ENCODE data around the gene RLF.
A peak's percentile ranks its signal among the peaks of the same experiment; 100 is the strongest.

The RLF gene

DNA sequence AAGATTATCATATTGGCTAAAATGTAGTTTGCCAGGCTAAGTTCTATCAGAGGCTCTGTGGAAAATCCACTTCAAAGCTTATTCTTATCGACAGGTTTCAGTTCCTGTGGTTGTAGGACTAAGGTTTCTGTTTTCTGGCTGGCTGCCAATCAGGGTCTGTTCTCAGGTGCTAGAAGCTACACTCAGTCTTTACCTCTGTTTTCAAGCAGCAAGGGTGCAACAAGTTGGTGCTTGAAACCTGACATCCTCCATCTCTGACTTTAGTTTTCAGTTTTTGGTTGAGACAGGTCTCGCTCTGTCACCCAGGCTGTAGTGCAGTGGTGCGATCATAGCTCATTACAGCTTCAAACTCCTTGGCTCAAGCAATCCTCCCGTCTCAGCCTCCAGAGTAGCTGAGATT is 71.3 kb downstream of the RLF start:
- Mint-ChIP-seq H3K36me3 (ENCODE audit: insufficient read depth) (peaks cover 54% of the 10 kb centered on the region), H3K4me1 (ENCODE audit: low read depth in 2 of 2) (peaks cover 4 to 6% of the 10 kb centered on the region in 2 donors), H3K27me3 (no peaks in the 10 kb centered on the region), H3K4me3 (no peak overlapping the region), H3K27ac (no peak overlapping the region), H3K9me3 (no peaks in the 10 kb centered on the region)
- ATAC-seq (replicated peaks) (peak; percentile 53), DNase-seq (peak; percentile 16 to 22 (median 20))

DNA sequence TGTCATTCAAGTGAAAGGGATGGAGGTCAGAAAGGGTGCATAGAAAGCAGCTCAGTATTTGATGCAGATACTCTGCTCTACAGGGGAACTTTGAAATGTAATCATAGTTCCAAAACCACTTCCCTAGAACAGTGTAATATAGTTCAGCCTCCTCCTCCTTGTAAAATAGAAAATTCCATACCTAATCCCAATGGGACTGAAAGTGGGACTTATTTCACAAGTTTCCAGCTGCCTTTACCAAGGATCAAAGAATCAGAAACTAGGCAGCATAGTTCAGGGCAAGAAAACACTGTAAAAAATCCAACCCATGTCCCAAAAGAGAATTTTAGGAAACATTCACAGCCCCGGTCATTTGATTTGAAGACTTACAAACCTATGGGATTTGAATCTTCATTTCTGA is 78.4 kb downstream of the RLF start:
- no peak overlapping the region for H3K4me3 Mint-ChIP-seq
- ATAC-seq (replicated peaks) = no peak
- peaks cover 9 to 12% of the 10 kb centered on the region in 2 donors for H3K4me1 Mint-ChIP-seq (ENCODE audit: low read depth in 2 of 2)
- no peak for DNase-seq
- peaks cover 34% of the 10 kb centered on the region for H3K36me3 Mint-ChIP-seq (ENCODE audit: insufficient read depth)
- H3K27me3 Mint-ChIP-seq = no peaks in the 10 kb centered on the region
- H3K9me3 Mint-ChIP-seq = no peaks in the 10 kb centered on the region
- peak overlapping the region in 1 of 2 donors; percentile 12 for H3K27ac Mint-ChIP-seq

DNA sequence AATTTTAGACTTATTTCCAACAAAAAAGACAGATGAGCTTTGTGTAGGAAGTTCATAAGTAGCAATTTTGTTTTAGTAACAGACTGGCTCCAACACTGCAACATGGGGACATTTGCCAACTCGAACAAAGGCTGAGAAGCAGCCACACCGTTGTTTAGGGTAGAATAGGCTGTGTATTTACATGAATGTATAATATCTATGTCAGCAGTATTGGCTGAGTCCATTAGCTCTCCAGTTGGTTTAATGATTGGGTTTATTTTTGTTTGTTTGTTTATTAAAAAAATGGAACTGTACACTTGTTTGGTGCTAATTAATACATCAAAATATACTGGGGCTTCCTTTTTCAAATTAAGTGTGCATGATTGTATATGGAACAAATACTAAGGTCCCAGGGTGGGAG is 79.2 kb downstream of the RLF start:
- DNase-seq (no peak), ATAC-seq (replicated peaks) (no peak)
- Mint-ChIP-seq H3K36me3 (ENCODE audit: insufficient read depth) (peaks cover 29% of the 10 kb centered on the region), H3K27ac (peak overlapping the region in 1 of 2 donors; percentile 12), H3K9me3 (no peaks in the 10 kb centered on the region), H3K27me3 (peaks cover 0 to under 1% of the 10 kb centered on the region in 2 donors), H3K4me3 (no peak overlapping the region), H3K4me1 (ENCODE audit: low read depth in 2 of 2) (peaks cover 9 to 15% of the 10 kb centered on the region in 2 donors)

DNA sequence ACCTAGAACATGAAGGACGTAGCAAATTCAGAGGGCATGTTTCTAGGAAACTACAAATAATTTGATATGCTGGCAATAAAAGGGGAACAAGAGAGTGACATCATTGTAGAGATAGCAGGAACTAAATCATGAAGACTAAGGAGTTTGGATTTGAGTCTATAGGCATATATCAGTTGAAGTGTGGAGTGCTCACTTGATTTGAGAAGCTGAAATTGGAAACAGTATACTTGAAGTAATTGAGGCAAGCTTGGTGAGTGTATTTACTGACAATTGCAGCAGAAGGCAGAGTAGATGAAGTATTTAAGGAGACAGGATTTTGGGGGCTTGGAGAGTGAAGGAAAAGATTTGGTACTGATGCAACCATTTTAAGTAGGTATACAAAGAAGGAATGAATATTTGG is 80.2 kb downstream of the RLF start:
- H3K36me3 Mint-ChIP-seq (ENCODE audit: insufficient read depth) = peaks cover 20% of the 10 kb centered on the region
- DNase-seq (no peak), ATAC-seq (replicated peaks) (peak; percentile 3)
- H3K4me1 Mint-ChIP-seq (ENCODE audit: low read depth in 2 of 2) = peaks cover 9 to 15% of the 10 kb centered on the region in 2 donors
- H3K27me3 Mint-ChIP-seq = peaks cover 0 to 7% of the 10 kb centered on the region in 2 donors
- peak overlapping the region; percentile 1 to 30 for H3K4me3 Mint-ChIP-seq
- H3K9me3 Mint-ChIP-seq = no peaks in the 10 kb centered on the region
- peak overlapping the region; percentile 7 to 72 for H3K27ac Mint-ChIP-seq

DNA sequence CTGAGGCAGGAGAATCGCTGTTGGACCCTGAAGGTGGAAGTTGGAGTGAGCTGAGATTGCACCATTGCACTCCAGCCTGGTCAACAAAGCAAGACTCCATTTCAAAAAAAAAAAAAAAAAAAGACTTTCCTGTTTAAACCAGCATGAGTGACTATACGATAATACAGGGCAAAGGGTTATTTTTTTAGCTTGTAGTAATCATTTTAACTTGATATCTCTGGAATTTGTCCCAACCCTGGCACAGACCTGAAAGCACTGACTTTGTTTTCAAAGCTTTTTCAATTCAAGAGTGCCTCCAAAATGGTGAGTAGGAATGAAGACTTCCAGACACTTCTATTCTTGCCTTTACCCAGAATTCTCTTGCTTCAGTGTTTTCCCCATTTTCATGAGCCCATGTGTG is 82.2 kb downstream of the RLF start:
- DNase-seq = no peak
- Mint-ChIP-seq H3K27me3 (peaks cover 0 to 7% of the 10 kb centered on the region in 2 donors), H3K4me3 (no peak overlapping the region)

DNA sequence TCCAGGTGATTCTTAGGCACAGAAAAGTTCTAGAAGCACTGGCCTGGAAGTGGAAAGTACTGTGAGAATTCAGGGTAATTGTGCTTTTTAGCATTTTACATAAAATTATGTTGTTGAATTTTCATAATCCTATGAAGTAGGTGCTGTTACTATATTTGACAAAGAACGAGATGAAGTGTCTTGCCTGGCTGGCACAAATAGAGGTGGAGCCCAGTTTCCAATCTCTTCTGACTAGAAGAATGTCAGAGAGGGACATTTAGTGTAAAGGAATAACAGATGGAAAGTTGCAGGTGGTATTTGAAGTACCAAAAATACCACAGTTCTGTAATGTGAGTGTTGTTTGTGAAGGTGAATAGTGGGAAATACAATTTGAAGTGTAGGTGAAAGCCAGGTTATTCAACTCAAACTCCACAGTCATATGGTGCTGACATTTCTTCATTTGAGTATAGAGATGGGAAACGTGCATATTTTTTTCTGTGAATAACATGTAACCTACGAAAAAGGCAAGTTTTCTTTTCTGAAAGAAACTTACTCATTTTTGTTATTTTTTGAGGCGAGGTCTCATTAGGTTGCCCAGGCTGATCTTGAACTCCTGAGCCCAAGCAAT is 83.1 kb downstream of the RLF start:
- H3K27me3 Mint-ChIP-seq = peaks cover 0 to 7% of the 10 kb centered on the region in 2 donors
- peaks cover 9% of the 10 kb centered on the region in 2 donors for H3K4me1 Mint-ChIP-seq (ENCODE audit: low read depth in 2 of 2)
- DNase-seq = no peak
- ATAC-seq (replicated peaks) = no peak
- H3K4me3 Mint-ChIP-seq = no peak overlapping the region
- no peaks in the 10 kb centered on the region for H3K9me3 Mint-ChIP-seq
- no peak overlapping the region for H3K27ac Mint-ChIP-seq
- H3K36me3 Mint-ChIP-seq (ENCODE audit: insufficient read depth) = peaks cover 8% of the 10 kb centered on the region

More for the DNA sequence above, 82.2 kb downstream of the RLF start:
- no peak for ATAC-seq (replicated peaks)
- peaks cover 9 to 12% of the 10 kb centered on the region in 2 donors for H3K4me1 Mint-ChIP-seq (ENCODE audit: low read depth in 2 of 2)
- no peak overlapping the region for H3K27ac Mint-ChIP-seq
- no peaks in the 10 kb centered on the region for H3K9me3 Mint-ChIP-seq
- peaks cover 8% of the 10 kb centered on the region for H3K36me3 Mint-ChIP-seq (ENCODE audit: insufficient read depth)

DNA sequence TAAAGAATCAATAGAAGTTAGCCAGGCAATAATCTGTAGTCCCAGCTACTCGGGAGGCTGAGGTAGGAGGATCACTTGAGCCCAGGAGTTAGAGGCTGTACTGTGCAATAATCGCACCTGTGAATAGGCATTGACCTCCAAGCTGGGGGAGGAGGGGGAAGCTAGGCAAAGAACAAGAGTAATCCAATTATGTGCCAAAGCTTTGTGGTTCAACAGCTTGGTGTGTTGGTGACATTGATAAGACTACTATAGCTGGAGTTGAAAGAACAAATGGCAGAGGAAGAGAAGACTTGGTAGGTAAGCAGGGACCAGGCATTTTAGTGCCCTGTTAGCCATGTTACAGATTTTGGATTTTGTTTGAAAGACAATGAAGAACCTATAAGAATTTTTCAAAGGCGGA is 84.5 kb downstream of the RLF start:
- peak overlapping the region in 1 of 2 donors; percentile 41 for H3K27ac Mint-ChIP-seq
- no peaks in the 10 kb centered on the region for H3K9me3 Mint-ChIP-seq
- peaks cover 3% of the 10 kb centered on the region for H3K36me3 Mint-ChIP-seq (ENCODE audit: insufficient read depth)
- H3K27me3 Mint-ChIP-seq = peaks cover 0 to 7% of the 10 kb centered on the region in 2 donors
- no peak overlapping the region for H3K4me3 Mint-ChIP-seq
- no peak for DNase-seq
- peaks cover 9% of the 10 kb centered on the region in 2 donors for H3K4me1 Mint-ChIP-seq (ENCODE audit: low read depth in 2 of 2)
- no peak for ATAC-seq (replicated peaks)

DNA sequence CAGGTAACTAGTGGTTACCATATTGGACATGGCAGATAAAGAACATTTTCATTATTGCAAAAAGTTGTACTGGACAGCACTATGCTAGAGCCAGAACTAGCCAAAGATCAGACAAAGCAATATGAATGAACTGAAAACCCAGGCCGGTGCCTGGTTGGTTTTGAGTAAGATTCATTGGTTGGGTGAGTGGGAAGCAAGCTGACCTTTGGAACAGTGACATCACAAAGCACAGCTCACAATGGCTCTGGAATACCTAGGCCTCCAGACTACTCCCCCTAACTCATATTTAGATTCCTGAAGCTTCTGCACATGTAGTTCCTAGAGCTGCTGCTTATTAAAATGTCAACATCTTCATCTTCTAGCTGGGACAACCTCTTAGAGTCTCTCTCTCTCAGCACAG is 86.5 kb downstream of the RLF start, which contains the start of gene TMCO2:
Gene TMCO2 (plus strand): TSS at position 283 of the 400 bp plus-strand sequence. CDS start 57 bp downstream, at position 340.
- Mint-ChIP-seq H3K27me3 (peaks cover 0 to 7% of the 10 kb centered on the region in 2 donors), H3K4me3 (no peak within 1 kb of the TSS), H3K27ac (no peak within 1 kb of the TSS), H3K36me3 (ENCODE audit: insufficient read depth) (peaks cover 3% of the 10 kb centered on the region), H3K9me3 (no peaks in the 10 kb centered on the region), H3K4me1 (ENCODE audit: low read depth in 2 of 2) (peaks cover 3 to 8% of the 10 kb centered on the region in 2 donors)
- no peak for DNase-seq
- no peak for ATAC-seq (replicated peaks)

DNA sequence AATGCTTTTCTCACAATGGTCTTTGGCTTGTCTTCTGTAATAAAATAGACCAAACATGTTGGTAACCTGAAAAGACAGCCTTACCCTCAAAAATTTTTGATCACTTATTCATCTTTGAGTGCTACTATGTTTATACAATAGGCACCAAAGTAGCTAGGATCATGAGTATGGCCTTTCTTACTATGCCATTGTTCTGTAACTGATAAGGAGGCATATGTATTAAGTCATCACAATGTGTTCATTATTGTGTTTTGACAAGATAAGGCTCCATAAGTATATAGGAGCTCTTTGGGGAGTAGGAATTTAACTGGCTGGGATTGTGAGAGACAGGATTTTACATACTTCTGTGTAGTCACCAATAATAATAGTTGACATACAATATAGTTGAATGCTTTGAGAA is 87.2 kb downstream of the RLF start:
- Mint-ChIP-seq H3K27me3 (peaks cover 0 to 7% of the 10 kb centered on the region in 2 donors), H3K9me3 (no peaks in the 10 kb centered on the region), H3K4me1 (ENCODE audit: low read depth in 2 of 2) (peaks cover 3 to 8% of the 10 kb centered on the region in 2 donors), H3K27ac (no peak overlapping the region), H3K4me3 (no peak overlapping the region), H3K36me3 (ENCODE audit: insufficient read depth) (peaks cover 3% of the 10 kb centered on the region)
- no peak for ATAC-seq (replicated peaks)
- no peak for DNase-seq

DNA sequence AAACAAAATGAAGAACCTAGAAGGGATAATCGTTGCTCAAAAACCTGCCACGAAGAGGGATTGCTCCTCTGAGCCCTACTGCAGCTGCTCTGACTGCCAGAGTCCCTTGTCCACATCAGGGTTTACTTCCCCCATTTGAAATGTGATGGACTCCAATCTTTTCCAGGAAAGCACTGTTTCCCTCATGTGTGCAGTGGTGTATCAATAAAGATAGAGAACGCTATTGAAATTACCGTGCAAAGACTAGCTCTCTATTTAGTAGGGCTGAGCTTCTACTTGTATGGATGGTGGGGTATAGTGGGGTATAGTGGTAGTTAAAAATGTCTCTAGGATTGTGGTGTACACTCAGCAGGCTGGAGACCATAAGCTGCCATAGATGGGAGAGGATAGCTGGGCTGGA is 90.3 kb downstream of the RLF start:
- Mint-ChIP-seq H3K36me3 (ENCODE audit: insufficient read depth) (no peaks in the 10 kb centered on the region), H3K27ac (peak overlapping the region in 1 of 2 donors; percentile 56), H3K9me3 (no peaks in the 10 kb centered on the region), H3K4me3 (peak overlapping the region in 1 of 2 donors; percentile 5), H3K27me3 (no peaks in the 10 kb centered on the region), H3K4me1 (ENCODE audit: low read depth in 2 of 2) (peaks cover 3 to 12% of the 10 kb centered on the region in 2 donors)
- ATAC-seq (replicated peaks) (no peak), DNase-seq (no peak)

DNA sequence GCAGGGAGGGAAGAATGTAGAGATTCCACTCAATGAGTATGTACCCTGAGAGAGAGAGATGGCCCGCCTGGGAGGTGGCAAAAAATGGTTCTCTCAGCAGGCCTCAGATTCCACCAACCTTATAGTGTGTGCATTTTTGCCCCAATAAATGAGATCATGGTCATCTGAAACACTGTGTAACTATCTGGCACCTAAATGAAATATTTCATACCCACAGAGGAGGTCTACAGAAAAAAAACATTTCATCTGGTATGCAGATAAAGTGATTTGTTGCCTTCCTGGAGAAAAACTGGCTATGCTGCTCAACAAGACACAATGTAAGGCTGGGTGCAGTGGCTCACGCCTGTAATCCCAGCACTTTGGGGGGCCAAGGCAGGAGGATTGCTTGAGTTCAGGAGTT is 91.4 kb downstream of the RLF start:
- Mint-ChIP-seq H3K4me3 (no peak overlapping the region), H3K27ac (no peak overlapping the region), H3K27me3 (no peaks in the 10 kb centered on the region), H3K9me3 (no peaks in the 10 kb centered on the region), H3K4me1 (ENCODE audit: low read depth in 2 of 2) (peaks cover 5 to 15% of the 10 kb centered on the region in 2 donors), H3K36me3 (ENCODE audit: insufficient read depth) (peaks cover 7% of the 10 kb centered on the region)
- DNase-seq (no peak), ATAC-seq (replicated peaks) (no peak)

DNA sequence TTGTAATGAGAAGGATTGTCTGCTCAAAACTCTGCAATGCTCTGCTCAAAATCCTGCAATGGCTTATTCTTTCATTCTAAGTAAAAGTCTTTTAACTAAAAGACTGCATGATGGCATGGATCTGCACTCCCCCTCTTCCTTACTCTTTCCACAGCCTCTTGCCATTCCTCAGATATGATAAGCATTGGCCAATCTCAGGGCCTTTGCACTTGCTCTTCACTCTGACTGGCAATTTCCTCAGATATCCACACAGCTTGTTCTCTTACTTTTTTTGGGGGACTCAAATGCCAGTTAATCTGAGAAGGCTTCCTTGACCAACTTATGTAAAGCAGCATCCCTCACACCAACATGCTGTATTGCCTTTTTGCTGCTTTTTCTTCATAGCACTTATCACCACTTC is 94.0 kb downstream of the RLF start:
- Mint-ChIP-seq H3K36me3 (ENCODE audit: insufficient read depth) (peaks cover 27% of the 10 kb centered on the region), H3K4me3 (no peak overlapping the region), H3K27me3 (no peaks in the 10 kb centered on the region), H3K27ac (no peak overlapping the region), H3K4me1 (ENCODE audit: low read depth in 2 of 2) (peaks cover 5 to 22% of the 10 kb centered on the region in 2 donors), H3K9me3 (no peaks in the 10 kb centered on the region)
- ATAC-seq (replicated peaks) (no peak), DNase-seq (no peak)

DNA sequence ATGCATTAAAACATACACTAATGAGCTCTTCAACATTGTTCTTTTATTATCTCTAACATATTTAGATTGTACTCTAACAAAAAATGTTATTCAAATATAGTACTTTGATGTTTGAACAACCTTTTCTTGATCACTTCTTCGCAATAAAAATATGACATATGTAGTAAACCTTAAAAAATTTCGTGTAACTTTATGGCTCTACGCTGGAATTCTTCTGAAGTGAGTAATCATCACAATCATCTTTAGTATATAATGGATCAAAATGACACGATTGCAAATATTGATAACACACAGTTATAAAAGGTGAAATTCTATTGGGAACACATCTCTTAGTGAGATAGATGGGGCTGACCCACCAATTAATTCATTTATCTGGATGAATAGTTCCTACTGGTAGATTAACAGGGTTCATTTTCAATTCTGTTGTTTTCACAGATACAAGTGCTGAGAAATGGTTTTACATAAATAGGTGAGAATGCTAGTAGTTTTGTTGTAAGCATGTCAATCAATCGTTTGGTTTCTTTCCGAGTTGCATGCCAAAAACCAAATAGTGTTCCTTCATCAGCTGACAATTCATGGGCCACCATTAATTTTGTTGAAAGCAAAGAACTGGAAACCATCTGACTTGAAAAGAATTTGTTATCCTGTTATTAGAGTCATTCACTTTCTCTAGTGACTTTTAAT is 95.4 kb downstream of the RLF start:
- Mint-ChIP-seq H3K4me3 (peak overlapping the region; percentile 95 to 97), H3K27me3 (no peaks in the 10 kb centered on the region), H3K9me3 (no peaks in the 10 kb centered on the region), H3K4me1 (ENCODE audit: low read depth in 2 of 2) (peaks cover 5 to 26% of the 10 kb centered on the region in 2 donors), H3K36me3 (ENCODE audit: insufficient read depth) (peaks cover 39% of the 10 kb centered on the region), H3K27ac (peak overlapping the region; percentile 99 to 100)
- ATAC-seq (replicated peaks) (no peak), DNase-seq (no peak)

DNA sequence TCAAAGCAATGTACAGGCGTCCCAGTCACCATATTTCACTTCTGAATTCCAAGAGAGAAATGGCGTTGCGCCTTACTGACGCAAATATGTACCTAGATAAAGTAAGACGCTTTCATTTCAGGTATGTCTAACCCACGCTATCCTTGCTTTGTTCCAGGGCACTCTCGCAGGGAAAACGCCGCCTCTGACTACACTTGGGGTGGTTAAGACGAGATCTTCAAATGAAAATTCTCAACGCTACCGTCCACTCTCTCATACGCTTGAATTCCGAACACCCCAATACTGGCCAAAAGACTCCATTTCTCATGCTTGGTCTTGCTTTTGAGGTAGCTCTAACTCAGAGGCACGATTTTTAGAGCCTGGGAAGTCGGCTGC is 96.1 kb downstream of the RLF start:
- Mint-ChIP-seq H3K27me3 (no peaks in the 10 kb centered on the region), H3K36me3 (ENCODE audit: insufficient read depth) (peaks cover 47% of the 10 kb centered on the region), H3K27ac (peak overlapping the region; percentile 99 to 100), H3K4me3 (peak overlapping the region; percentile 95 to 97), H3K9me3 (no peaks in the 10 kb centered on the region), H3K4me1 (ENCODE audit: low read depth in 2 of 2) (peaks cover 3 to 24% of the 10 kb centered on the region in 2 donors)
- ATAC-seq (replicated peaks) = no peak
- DNase-seq = no peak

Measured in effector memory CD8-positive, alpha-beta T cell (primary cell).